Measurements from ENCODE around the gene NFKBIZ. TPM values are rescaled to one million over a fixed set of nuclear protein-coding genes. Genes with fewer than 3 reads are reported as not detected.

Gene NFKBIZ
- total RNA-seq, 1 experiment from 2014 or later = 63.0 TPM

- POLR2A ChIA-PET (ENCODE audit: unreplicated experiment) = interaction anchor here (0.6 to 0.8 kb wide), 3 partner anchors 38 to 239 kb away, joined by 3 to 14 read pairs (median 8); no protein-coding TSS in a partner anchor
Observed at GRCh38 chr3:101867511-101867910, 18.2 kb downstream of the NFKBIZ start.

DNA sequence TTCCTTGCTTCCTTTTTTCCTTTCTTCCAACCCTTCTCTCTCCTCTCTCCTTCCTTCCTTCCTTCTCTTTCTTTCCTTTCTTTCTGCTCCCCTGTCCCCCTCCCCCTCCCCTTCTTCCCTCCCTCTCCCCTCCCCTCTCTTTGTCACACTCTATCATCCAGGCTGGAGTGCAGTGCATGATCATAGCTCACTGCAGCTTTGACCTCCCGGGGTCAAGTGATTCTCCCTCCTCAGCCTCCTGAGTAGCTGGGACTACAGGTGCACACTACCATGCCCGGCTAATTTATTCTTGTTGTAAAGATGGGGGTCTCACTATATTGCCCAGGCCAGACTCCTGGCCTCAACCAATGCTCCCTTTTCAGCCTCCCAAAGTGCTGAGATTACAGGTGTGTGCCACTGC is 18.7 kb downstream of the NFKBIZ start:
- ATAC-seq (no peak), DNase-seq (no peak)
- TF ChIP-seq EZH2phosphoT487 (IDR thresholded peaks at IDR 0.05; ENCODE audit: borderline replicate concordance, low read length) (no peak), EZH2 (IDR thresholded peaks at IDR 0.05; ENCODE audit: low read length, unreplicated experiment) (no peak)
- TF ChIP-seq, protein P1, sequence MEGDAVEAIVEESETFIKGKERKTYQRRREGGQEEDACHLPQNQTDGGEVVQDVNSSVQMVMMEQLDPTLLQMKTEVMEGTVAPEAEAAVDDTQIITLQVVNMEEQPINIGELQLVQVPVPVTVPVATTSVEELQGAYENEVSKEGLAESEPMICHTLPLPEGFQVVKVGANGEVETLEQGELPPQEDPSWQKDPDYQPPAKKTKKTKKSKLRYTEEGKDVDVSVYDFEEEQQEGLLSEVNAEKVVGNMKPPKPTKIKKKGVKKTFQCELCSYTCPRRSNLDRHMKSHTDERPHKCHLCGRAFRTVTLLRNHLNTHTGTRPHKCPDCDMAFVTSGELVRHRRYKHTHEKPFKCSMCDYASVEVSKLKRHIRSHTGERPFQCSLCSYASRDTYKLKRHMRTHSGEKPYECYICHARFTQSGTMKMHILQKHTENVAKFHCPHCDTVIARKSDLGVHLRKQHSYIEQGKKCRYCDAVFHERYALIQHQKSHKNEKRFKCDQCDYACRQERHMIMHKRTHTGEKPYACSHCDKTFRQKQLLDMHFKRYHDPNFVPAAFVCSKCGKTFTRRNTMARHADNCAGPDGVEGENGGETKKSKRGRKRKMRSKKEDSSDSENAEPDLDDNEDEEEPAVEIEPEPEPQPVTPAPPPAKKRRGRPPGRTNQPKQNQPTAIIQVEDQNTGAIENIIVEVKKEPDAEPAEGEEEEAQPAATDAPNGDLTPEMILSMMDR (conservative IDR thresholded peaks at IDR 0.05; ENCODE audit: low read depth, low read length) = no peak
- H3K4me3 ChIP-seq (ENCODE audit: low read length) = no peak overlapping the region
- H3K79me2 ChIP-seq (ENCODE audit: low read length) = no peaks in the 10 kb centered on the region
- no peaks in the 10 kb centered on the region for H3F3A ChIP-seq (ENCODE audit: low read length, unreplicated experiment)
- H2AFZ ChIP-seq (ENCODE audit: low read length) = no peak overlapping the region
- H3K9me3 ChIP-seq (ENCODE audit: low read length) = no peaks in the 10 kb centered on the region
- no peaks in the 10 kb centered on the region for H4K20me1 ChIP-seq (ENCODE audit: low read length)
- no peak overlapping the region for H3K27ac ChIP-seq (ENCODE audit: low read length)
- H3K27me3 ChIP-seq (ENCODE audit: low read length) = no peaks in the 10 kb centered on the region
- CTCF ChIA-PET = no interaction called here
- BruUV-seq (replicated peaks) = no TSS peak
- intact Hi-C loops (cut with micrococcal nuclease) = loop anchor here (5.0 kb wide), 2 partner anchors 139 to 199 kb away; no protein-coding TSS in a partner anchor
- peaks cover 39% of the 10 kb centered on the region for H3K4me1 ChIP-seq (ENCODE audit: insufficient read depth, low read length)
- H3K4me2 ChIP-seq (ENCODE audit: low read length) = no peak overlapping the region
- no peak overlapping the region for H3K9ac ChIP-seq (ENCODE audit: low read length)
- POLR2A ChIA-PET (ENCODE audit: unreplicated experiment) = interaction anchor here (0.6 to 0.8 kb wide), 3 partner anchors 39 to 239 kb away, joined by 3 to 14 read pairs (median 8); no protein-coding TSS in a partner anchor
- no peaks in the 10 kb centered on the region for H3K36me3 ChIP-seq (ENCODE audit: low read depth, low read length)
- H3K9me2 ChIP-seq (replicated peaks; ENCODE audit: low read length) = no peaks in the 10 kb centered on the region

More at GRCh38 chr3:101867511-101867910, 18.2 kb downstream of the NFKBIZ start:
- H3K4me2 ChIP-seq (ENCODE audit: low read length) = no peak overlapping the region
- no peak overlapping the region for H3K27ac ChIP-seq (ENCODE audit: low read length)
- no peaks in the 10 kb centered on the region for H3K36me3 ChIP-seq (ENCODE audit: low read depth, low read length)
- H2AFZ ChIP-seq (ENCODE audit: low read length) = no peak overlapping the region
- H3K27me3 ChIP-seq (ENCODE audit: low read length) = no peaks in the 10 kb centered on the region
- no TSS peak for BruUV-seq (replicated peaks)
- peaks cover 39% of the 10 kb centered on the region for H3K4me1 ChIP-seq (ENCODE audit: insufficient read depth, low read length)
- DNase-seq = no peak
- no peaks in the 10 kb centered on the region for H3K79me2 ChIP-seq (ENCODE audit: low read length)
- H3F3A ChIP-seq (ENCODE audit: low read length, unreplicated experiment) = no peaks in the 10 kb centered on the region
- no peak overlapping the region for H3K9ac ChIP-seq (ENCODE audit: low read length)
- H3K4me3 ChIP-seq (ENCODE audit: low read length) = no peak overlapping the region
- intact Hi-C loops (cut with micrococcal nuclease) = loop anchor here (5.0 kb wide), 2 partner anchors 140 to 200 kb away; no protein-coding TSS in a partner anchor
- H3K9me2 ChIP-seq (replicated peaks; ENCODE audit: low read length) = no peaks in the 10 kb centered on the region
- no peak for TF ChIP-seq EZH2 (IDR thresholded peaks at IDR 0.05; ENCODE audit: low read length, unreplicated experiment)
- no peak for TF ChIP-seq EZH2phosphoT487 (IDR thresholded peaks at IDR 0.05; ENCODE audit: borderline replicate concordance, low read length)
- TF ChIP-seq, protein P1 (conservative IDR thresholded peaks at IDR 0.05; ENCODE audit: low read depth, low read length) = no peak
- no peaks in the 10 kb centered on the region for H4K20me1 ChIP-seq (ENCODE audit: low read length)
- no peaks in the 10 kb centered on the region for H3K9me3 ChIP-seq (ENCODE audit: low read length)
- no peak for ATAC-seq
- CTCF ChIA-PET = no interaction called here

All from PC-3 (cell line).